ENCODE measurements around the gene CEP164.

DNA sequence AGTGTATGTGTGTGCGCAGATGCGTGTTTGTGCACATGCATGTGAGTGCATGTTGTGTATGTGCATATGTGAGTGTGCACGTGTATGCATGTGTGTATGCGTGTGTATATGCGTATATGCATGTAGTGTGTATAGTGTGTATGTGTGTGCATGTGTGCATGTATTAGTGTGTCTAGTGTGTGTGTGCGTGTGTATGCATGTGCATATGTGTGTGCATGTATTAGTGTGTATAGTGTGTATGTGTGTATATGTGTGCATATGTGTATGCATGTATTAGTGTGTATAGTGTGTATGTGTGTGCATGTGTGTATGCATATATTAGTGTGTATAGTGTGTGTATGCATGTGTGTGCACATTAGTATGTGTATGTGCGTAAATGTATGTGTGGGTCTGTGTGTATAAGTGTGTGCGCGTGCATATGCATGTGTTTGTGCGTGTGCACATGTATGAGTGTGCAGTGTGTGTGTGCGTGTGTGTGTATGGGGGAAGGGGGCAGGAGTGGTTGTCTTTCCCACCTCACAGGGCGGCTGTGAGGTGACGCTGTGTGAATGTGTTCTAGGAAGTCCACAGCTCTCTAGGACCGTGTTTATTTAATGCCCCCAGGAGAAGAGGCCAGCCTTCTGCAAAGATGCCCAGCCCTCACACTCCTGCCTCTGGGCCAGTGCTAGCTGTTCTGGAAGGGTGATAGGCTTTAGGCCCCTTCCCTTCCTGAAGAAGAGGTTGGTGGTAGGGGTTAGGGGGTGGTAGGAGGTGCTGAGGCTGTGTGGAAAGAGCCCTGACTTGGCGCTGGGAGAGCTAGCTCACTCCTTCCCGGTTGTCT, 114.6 kb downstream of the CEP164 start:
- TF ChIP-seq, protein P1, sequence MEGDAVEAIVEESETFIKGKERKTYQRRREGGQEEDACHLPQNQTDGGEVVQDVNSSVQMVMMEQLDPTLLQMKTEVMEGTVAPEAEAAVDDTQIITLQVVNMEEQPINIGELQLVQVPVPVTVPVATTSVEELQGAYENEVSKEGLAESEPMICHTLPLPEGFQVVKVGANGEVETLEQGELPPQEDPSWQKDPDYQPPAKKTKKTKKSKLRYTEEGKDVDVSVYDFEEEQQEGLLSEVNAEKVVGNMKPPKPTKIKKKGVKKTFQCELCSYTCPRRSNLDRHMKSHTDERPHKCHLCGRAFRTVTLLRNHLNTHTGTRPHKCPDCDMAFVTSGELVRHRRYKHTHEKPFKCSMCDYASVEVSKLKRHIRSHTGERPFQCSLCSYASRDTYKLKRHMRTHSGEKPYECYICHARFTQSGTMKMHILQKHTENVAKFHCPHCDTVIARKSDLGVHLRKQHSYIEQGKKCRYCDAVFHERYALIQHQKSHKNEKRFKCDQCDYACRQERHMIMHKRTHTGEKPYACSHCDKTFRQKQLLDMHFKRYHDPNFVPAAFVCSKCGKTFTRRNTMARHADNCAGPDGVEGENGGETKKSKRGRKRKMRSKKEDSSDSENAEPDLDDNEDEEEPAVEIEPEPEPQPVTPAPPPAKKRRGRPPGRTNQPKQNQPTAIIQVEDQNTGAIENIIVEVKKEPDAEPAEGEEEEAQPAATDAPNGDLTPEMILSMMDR (IDR thresholded peaks at IDR 0.05): no peak
- TF ChIP-seq POLR2A (IDR thresholded peaks at IDR 0.05): no peak
